ENCODE data around the gene CUX1.

Gene CUX1

GRCh38 chr7:101775181-101775580 is 42.2 kb upstream of the CUX1 start:
- H3K36me3 ChIP-seq (ENCODE audit: control insufficient read depth in 2 of 2, insufficient read depth in 1 of 2, low read length in 2 of 2): no peaks in the 10 kb centered on the region
- CTCF ChIA-PET: interaction anchor here (0.6 to 1.1 kb wide), 2 partner anchors 32 to 172 kb away, joined by 3 to 4 read pairs; no protein-coding TSS in a partner anchor
- no peak overlapping the region for H3K4me3 ChIP-seq (ENCODE audit: low read depth, low read length)
- POLR2A ChIA-PET: no interaction called here
- no peaks in the 10 kb centered on the region for H3K9me3 ChIP-seq (ENCODE audit: control insufficient read depth, insufficient read depth, low read depth, low read length)
- TF ChIP-seq SETDB1 (IDR thresholded peaks at IDR 0.05; ENCODE audit: insufficient read length, low read length): no peak
- no peak for TF ChIP-seq CTCF (tag by site-specific recombination; IDR thresholded peaks at IDR 0.05)
- TF ChIP-seq ZNF555 (tag by site-specific recombination; conservative IDR thresholded peaks at IDR 0.05): no peak
- no peak for TF ChIP-seq HIC1 (tag by site-specific recombination; IDR thresholded peaks at IDR 0.05)
- no peak for TF ChIP-seq ZNF449 (tag by site-specific recombination; IDR thresholded peaks at IDR 0.05)
- TF ChIP-seq KLF17 (tag by site-specific recombination; IDR thresholded peaks at IDR 0.05): no peak
- no peak for TF ChIP-seq SP2 (tag by site-specific recombination; IDR thresholded peaks at IDR 0.05)
- no peak for TF ChIP-seq ZNF433 (tag by site-specific recombination; IDR thresholded peaks at IDR 0.05; ENCODE audit: low read depth)
- no peak for TF ChIP-seq ZNF624 (tag by site-specific recombination; IDR thresholded peaks at IDR 0.05)
- TF ChIP-seq ZNF169 (tag by site-specific recombination; IDR thresholded peaks at IDR 0.05): no peak
- TF ChIP-seq ZNF423 (tag by site-specific recombination; IDR thresholded peaks at IDR 0.05): no peak
- no peak for TF ChIP-seq ZIC2 (tag by site-specific recombination; IDR thresholded peaks at IDR 0.05)
- TF ChIP-seq OSR2 (tag by site-specific recombination; IDR thresholded peaks at IDR 0.05): no peak
- no peak for TF ChIP-seq ZNF362 (tag by site-specific recombination; IDR thresholded peaks at IDR 0.05)
- TF ChIP-seq ZNF76 (tag by site-specific recombination; IDR thresholded peaks at IDR 0.05; ENCODE audit: borderline replicate concordance, low read depth): no peak
- no peak for TF ChIP-seq ZBTB49 (tag by site-specific recombination; IDR thresholded peaks at IDR 0.05; ENCODE audit: low read depth)
- no peak overlapping the region for H3K27ac ChIP-seq (ENCODE audit: extremely low read depth, low read depth, low read length)
- no peaks in the 10 kb centered on the region for H3K4me1 ChIP-seq (ENCODE audit: control insufficient read depth, insufficient read depth, low read length)
